Activated CD4-positive, alpha-beta T cell treated with anti-CD3 and anti-CD28 coated beads, Interleukin-2, amount 50 U/mL, for 4 hours (primary cell): ENCODE data around the gene ZNF804A.
"Not testable (repeated sequence)": the region's sequence is repeated elsewhere in the genome, so short reads cannot be mapped to it uniquely, and the experiment has no call there.

ENCODE experiments used
- DNase-seq, 2 experiments: peaks; one replicate each; pipeline ENCODE4 v3.0.0-alpha.2; 2020

Gene ZNF804A

GRCh38 chr2:184835398-184835715 lies 237.0 kb downstream of the ZNF804A start:
- no peak for DNase-seq

- DNase-seq, result no peak
Measured at GRCh38 chr2:184847331-184847730, 249.0 kb downstream of the ZNF804A start.

GRCh38 chr2:184849516-184849915 lies 251.2 kb downstream of the ZNF804A start:
- no peak for DNase-seq

GRCh38 chr2:184851576-184851975 lies 253.2 kb downstream of the ZNF804A start:
- no peak for DNase-seq

- DNase-seq, result no peak
Measured at GRCh38 chr2:184859187-184859586, 260.9 kb downstream of the ZNF804A start.

GRCh38 chr2:184860744-184861143 lies 262.4 kb downstream of the ZNF804A start:
- no peak for DNase-seq

GRCh38 chr2:184875212-184875611 lies 276.9 kb downstream of the ZNF804A start:
- DNase-seq, result no peak

GRCh38 chr2:184875911-184876310 lies 277.6 kb downstream of the ZNF804A start:
- DNase-seq, result no peak

- no peak for DNase-seq
Measured at GRCh38 chr2:184877909-184878308, 279.6 kb downstream of the ZNF804A start.

- DNase-seq, result no peak
Measured at GRCh38 chr2:184879671-184880070, 281.3 kb downstream of the ZNF804A start.

GRCh38 chr2:184886585-184886984 lies 288.3 kb downstream of the ZNF804A start:
- not testable (repeated sequence) for DNase-seq

GRCh38 chr2:184890311-184890710 lies 292.0 kb downstream of the ZNF804A start:
- DNase-seq, result no peak

GRCh38 chr2:184904991-184905390 lies 306.7 kb downstream of the ZNF804A start:
- no peak for DNase-seq

- DNase-seq, result no peak
Measured at GRCh38 chr2:184906160-184906559, 307.8 kb downstream of the ZNF804A start.

GRCh38 chr2:184906709-184907108 lies 308.4 kb downstream of the ZNF804A start:
- DNase-seq, result no peak

GRCh38 chr2:184908966-184909365 lies 310.6 kb downstream of the ZNF804A start:
- no peak for DNase-seq

- no peak for DNase-seq
Measured at GRCh38 chr2:184920451-184920965, 322.2 kb downstream of the ZNF804A start.

GRCh38 chr2:184921676-184922075 lies 323.3 kb downstream of the ZNF804A start:
- no peak for DNase-seq

- no peak for DNase-seq
Measured at GRCh38 chr2:184923751-184924150, 325.4 kb downstream of the ZNF804A start.

GRCh38 chr2:184927040-184927439 lies 328.7 kb downstream of the ZNF804A start:
- no peak for DNase-seq

- no peak for DNase-seq
Measured at GRCh38 chr2:184936761-184937160, 338.4 kb downstream of the ZNF804A start.

- DNase-seq, result no peak
Measured at GRCh38 chr2:184938221-184938985, 340.1 kb downstream of the ZNF804A start.

GRCh38 chr2:184945326-184945725 lies 347.0 kb downstream of the ZNF804A start:
- no peak for DNase-seq

- DNase-seq, result no peak
Measured at GRCh38 chr2:184945824-184946223, 347.5 kb downstream of the ZNF804A start.

GRCh38 chr2:184956856-184957255 lies 358.5 kb downstream of the ZNF804A start:
- no peak for DNase-seq
